Gastrocnemius medialis (tissue), 4 donors: ENCODE measurements around the gene DPP7.

Experiments used
- CTCF ChIP-seq, 5 experiments: fragments of 450-650 bp in 3 of 5; fragments of 200-600 bp in 2 of 5; sonication (generic) in 2 of 5; IDR thresholded peaks in 4 of 5; conservative IDR thresholded peaks in 1 of 5; 1 replicate in 4 of 5; 2 replicates in 1 of 5; pipeline ENCODE4 v1.5.1; 2016 to 2019; ENCODE audit warnings: antibody characterized with exemption in 5 of 5, mild to moderate bottlenecking in 3 of 5, moderate library complexity in 3 of 5
- POLR2A ChIP-seq, 2 donors: fragments of 450-650 bp; IDR thresholded peaks; one replicate each; pipeline ENCODE4 v1.6.1; 2017; ENCODE audit warnings: antibody characterized with exemption in 2 of 2, mild to moderate bottlenecking in 2 of 2, moderate library complexity in 2 of 2

GRCh38 chr9:137116728-137117127 lies 2.2 kb upstream of the DPP7 start:
- TF ChIP-seq POLR2A (IDR thresholded peaks at IDR 0.05) (no peak), CTCF (IDR thresholded peaks at IDR 0.05 in 4 of 5, conservative IDR thresholded peaks at IDR 0.05 in 1 of 5) (no peak)
